ENCODE measurements around the gene ESAM. TPM values are rescaled to one million over a fixed set of nuclear protein-coding genes. Genes with fewer than 3 reads are reported as not detected.

Gene ESAM
- polyA plus RNA-seq, 1 donor (not counting 4 experiments of a cell fraction or from before 2014, with no cell fraction given): 0.04 TPM

DNA sequence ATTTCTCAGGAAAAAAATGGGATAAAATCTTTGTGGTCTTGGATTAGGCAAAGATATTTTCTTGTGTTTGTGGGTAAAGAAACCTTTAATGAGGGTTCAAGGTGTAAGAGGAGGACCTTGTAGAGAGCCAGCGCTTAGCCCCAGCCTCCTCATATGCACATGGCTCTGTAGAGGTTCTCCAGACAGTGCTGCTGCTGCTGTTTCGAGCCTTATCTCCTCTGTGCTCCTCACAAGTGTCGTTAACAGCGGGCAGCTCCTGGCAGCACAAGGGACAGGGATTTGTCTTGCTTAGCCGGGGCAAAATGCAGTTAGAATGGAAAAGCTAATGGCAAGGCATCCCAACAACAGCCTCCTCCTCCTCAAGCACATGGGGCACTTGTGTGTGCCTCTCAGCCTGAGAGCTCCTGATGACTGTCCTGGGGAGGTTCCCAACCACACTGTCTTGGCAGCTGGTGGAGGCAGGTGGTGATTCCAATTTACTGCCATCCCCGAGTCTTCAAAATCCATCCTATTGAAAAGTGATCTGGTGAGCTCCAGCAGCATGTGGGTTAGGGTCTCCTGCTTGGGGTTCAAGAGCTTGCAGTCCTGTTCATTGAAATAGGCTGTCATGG is 45.7 kb upstream of the ESAM start:
- H3K4me2 ChIP-seq (ENCODE audit: control insufficient read depth, extremely low read depth, insufficient read depth, low read depth, low read length): no peak overlapping the region
- TF ChIP-seq, protein P1, sequence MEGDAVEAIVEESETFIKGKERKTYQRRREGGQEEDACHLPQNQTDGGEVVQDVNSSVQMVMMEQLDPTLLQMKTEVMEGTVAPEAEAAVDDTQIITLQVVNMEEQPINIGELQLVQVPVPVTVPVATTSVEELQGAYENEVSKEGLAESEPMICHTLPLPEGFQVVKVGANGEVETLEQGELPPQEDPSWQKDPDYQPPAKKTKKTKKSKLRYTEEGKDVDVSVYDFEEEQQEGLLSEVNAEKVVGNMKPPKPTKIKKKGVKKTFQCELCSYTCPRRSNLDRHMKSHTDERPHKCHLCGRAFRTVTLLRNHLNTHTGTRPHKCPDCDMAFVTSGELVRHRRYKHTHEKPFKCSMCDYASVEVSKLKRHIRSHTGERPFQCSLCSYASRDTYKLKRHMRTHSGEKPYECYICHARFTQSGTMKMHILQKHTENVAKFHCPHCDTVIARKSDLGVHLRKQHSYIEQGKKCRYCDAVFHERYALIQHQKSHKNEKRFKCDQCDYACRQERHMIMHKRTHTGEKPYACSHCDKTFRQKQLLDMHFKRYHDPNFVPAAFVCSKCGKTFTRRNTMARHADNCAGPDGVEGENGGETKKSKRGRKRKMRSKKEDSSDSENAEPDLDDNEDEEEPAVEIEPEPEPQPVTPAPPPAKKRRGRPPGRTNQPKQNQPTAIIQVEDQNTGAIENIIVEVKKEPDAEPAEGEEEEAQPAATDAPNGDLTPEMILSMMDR (optimal IDR thresholded peaks at IDR 0.05 in 1 of 3, IDR thresholded peaks at IDR 0.05 in 1 of 3, conservative IDR thresholded peaks at IDR 0.05 in 1 of 3; ENCODE audit: extremely low read depth in 1 of 3, insufficient read depth in 2 of 3, low read length in 3 of 3): no peak
- TF ChIP-seq EZH2 (IDR thresholded peaks at IDR 0.05; ENCODE audit: low read length): no peak
- no peak overlapping the region for H3K9ac ChIP-seq (ENCODE audit: control insufficient read depth, extremely low read depth, insufficient read depth, low read length)
- FAIRE-seq: no peak
- H3K27ac ChIP-seq (ENCODE audit: control insufficient read depth, insufficient read depth, low read length): no peak overlapping the region
- no peaks in the 10 kb centered on the region for H3K9me3 ChIP-seq (ENCODE audit: control insufficient read depth, low read depth, low read length)
- no peaks in the 10 kb centered on the region for H3K9me1 ChIP-seq (ENCODE audit: control insufficient read depth, extremely low read depth, insufficient read depth, low read length)
- no peaks in the 10 kb centered on the region for H3K79me2 ChIP-seq (ENCODE audit: control insufficient read depth, insufficient read depth, low read length)
- H3K4me1 ChIP-seq (ENCODE audit: control insufficient read depth, extremely low read depth, insufficient read depth, low read length): no peaks in the 10 kb centered on the region
- no peaks in the 10 kb centered on the region for H4K20me1 ChIP-seq (ENCODE audit: control insufficient read depth, extremely low read depth, insufficient read depth, low read length)
- no peak overlapping the region for H3K4me3 ChIP-seq (ENCODE audit: control insufficient read depth in 2 of 3, extremely low read depth in 1 of 3, insufficient read depth in 2 of 3, low read depth in 1 of 3, low read length in 3 of 3)
- dilution Hi-C loops (cut with MboI; ENCODE audit: extremely low pct_ligation_motif_present, low sequenced_read_pairs): no loop called here
- DNase-seq (ENCODE audit: low read depth, low spot score): no peak
- no peaks in the 10 kb centered on the region for H3K36me3 ChIP-seq (ENCODE audit: control insufficient read depth in 2 of 2, extremely low read depth in 1 of 2, insufficient read depth in 2 of 2, low read length in 2 of 2)
- no peak overlapping the region for H2AFZ ChIP-seq (ENCODE audit: control insufficient read depth, low read length)
- H3K27me3 ChIP-seq (ENCODE audit: control insufficient read depth, extremely low read depth, insufficient read depth, low read length): peaks cover 14% of the 10 kb centered on the region

GRCh38 chr11:124807201-124807600 is 45.1 kb upstream of the ESAM start:
- peaks cover 9% of the 10 kb centered on the region for H3K27me3 ChIP-seq (ENCODE audit: control insufficient read depth, extremely low read depth, insufficient read depth, low read length)
- dilution Hi-C loops (cut with MboI; ENCODE audit: extremely low pct_ligation_motif_present, low sequenced_read_pairs): no loop called here
- H3K9me1 ChIP-seq (ENCODE audit: control insufficient read depth, extremely low read depth, insufficient read depth, low read length): no peaks in the 10 kb centered on the region
- no peak overlapping the region for H3K27ac ChIP-seq (ENCODE audit: control insufficient read depth, insufficient read depth, low read length)
- H4K20me1 ChIP-seq (ENCODE audit: control insufficient read depth, extremely low read depth, insufficient read depth, low read length): no peaks in the 10 kb centered on the region
- DNase-seq (ENCODE audit: low read depth, low spot score) (no peak), FAIRE-seq (no peak)
- H3K4me1 ChIP-seq (ENCODE audit: control insufficient read depth, extremely low read depth, insufficient read depth, low read length): no peaks in the 10 kb centered on the region
- no peak overlapping the region for H2AFZ ChIP-seq (ENCODE audit: control insufficient read depth, low read length)
- no peaks in the 10 kb centered on the region for H3K9me3 ChIP-seq (ENCODE audit: control insufficient read depth, low read depth, low read length)
- no peaks in the 10 kb centered on the region for H3K36me3 ChIP-seq (ENCODE audit: control insufficient read depth in 2 of 2, extremely low read depth in 1 of 2, insufficient read depth in 2 of 2, low read length in 2 of 2)
- no peak for TF ChIP-seq EZH2 (IDR thresholded peaks at IDR 0.05; ENCODE audit: low read length)
- TF ChIP-seq, protein P1 (optimal IDR thresholded peaks at IDR 0.05 in 1 of 3, IDR thresholded peaks at IDR 0.05 in 1 of 3, conservative IDR thresholded peaks at IDR 0.05 in 1 of 3; ENCODE audit: extremely low read depth in 1 of 3, insufficient read depth in 2 of 3, low read length in 3 of 3): no peak
- H3K9ac ChIP-seq (ENCODE audit: control insufficient read depth, extremely low read depth, insufficient read depth, low read length): no peak overlapping the region
- no peaks in the 10 kb centered on the region for H3K79me2 ChIP-seq (ENCODE audit: control insufficient read depth, insufficient read depth, low read length)
- H3K4me2 ChIP-seq (ENCODE audit: control insufficient read depth, extremely low read depth, insufficient read depth, low read depth, low read length): no peak overlapping the region
- H3K4me3 ChIP-seq (ENCODE audit: control insufficient read depth in 2 of 3, extremely low read depth in 1 of 3, insufficient read depth in 2 of 3, low read depth in 1 of 3, low read length in 3 of 3): no peak overlapping the region
